K562 (cell line): Measurements from ENCODE around the gene ATP9B. TPM values are rescaled to one million over a fixed set of nuclear protein-coding genes. Genes with fewer than 3 reads are reported as not detected.

Experiments used
- ATAC-seq: fragments of 200-7000 bp; cut with Tn5 transposase; 3 replicates; pipeline ENCODE4 v1.9.1; 2020; ENCODE audit warnings: moderate library complexity
- BruUV-seq: library from RNA; stranded (reverse); fragments of 400-500 nt; replicated peaks from 2 replicates; lab custom pipeline; 2021; lab: Mats Ljungman, UMichigan
- CTCF ChIA-PET: fragments of 300-600 bp; formaldehyde crosslinking; extraction: SDS; loops from one replicate; lab custom pipeline; 2021; ENCODE audit warnings: low intra/inter-chr PET ratio; lab: Yijun Ruan, JAX
- POLR2A ChIA-PET: fragments of 300-600, 350-650 bp; sonication (Branson Sonifier 250); formaldehyde crosslinking; extraction: SDS; loops from one replicate; lab custom pipeline; 2021; ENCODE audit warnings: antibody characterized with exemption, inconsistent platforms; lab: Yijun Ruan, JAX
- DNase-seq, 4 experiments: peaks; one replicate each; pipeline versions ENCODE4 v3.0.0 to v3.0.0-alpha.2; 2011 to 2018; ENCODE audit warnings: low spot score in 3 of 4, mixed read lengths in 3 of 4; ENCODE audit errors: extremely low read depth in 1 of 4
- FAIRE-seq: peaks from 2 replicates; lab custom pipeline; 2011; peaks lifted over from hg19 to GRCh38; lab: Jason Lieb, UNC
- H2AFZ ChIP-seq: 2 replicates; pipeline ENCODE4 v1.6.0; 2011; ENCODE audit warnings: low read depth, low read length, control low read depth, inconsistent platforms
- H3K27ac ChIP-seq: fragments of 200-600 bp; 3 replicates; pipeline ENCODE4 v1.8.0; 2011; ENCODE audit warnings: low read depth, mild to moderate bottlenecking, control low read depth, inconsistent platforms, low read length, moderate library complexity, mixed read lengths; ENCODE audit errors: extremely low read depth
- H3K27me3 ChIP-seq, 2 experiments: fragments of 300-600 bp in 1 of 2; 2 replicates in 1 of 2; 3 replicates in 1 of 2; pipeline versions ENCODE4 v1.6.0 to v1.8.0; 2011; ENCODE audit warnings: inconsistent platforms in 2 of 2, low read length in 2 of 2, mild to moderate bottlenecking in 1 of 2, mixed read lengths in 1 of 2, moderate library complexity in 1 of 2; ENCODE audit not compliant: control insufficient read depth in 2 of 2, insufficient read depth in 2 of 2
- H3K36me3 ChIP-seq: fragments of 300-600 bp; 3 replicates; pipeline ENCODE4 v1.8.0; 2011; ENCODE audit warnings: mild to moderate bottlenecking, low read length, inconsistent platforms; ENCODE audit not compliant: control insufficient read depth, insufficient read depth
- H3K4me1 ChIP-seq, 2 experiments: fragments of 200-600 bp in 1 of 2; replicated peaks in 1 of 2; 2 replicates in 1 of 2; 3 replicates in 1 of 2; pipeline versions ENCODE4 v1.5.1 to v1.8.0; 2011; ENCODE audit warnings: inconsistent platforms in 2 of 2, low read length in 2 of 2, mild to moderate bottlenecking in 1 of 2, mixed read lengths in 1 of 2, moderate library complexity in 1 of 2; ENCODE audit not compliant: control insufficient read depth in 2 of 2, insufficient read depth in 2 of 2
- H3K4me2 ChIP-seq: 2 replicates; pipeline ENCODE4 v1.6.1; 2011; ENCODE audit warnings: low read length, control low read depth, inconsistent platforms, mixed read lengths; ENCODE audit not compliant: insufficient read depth
- H3K4me3 ChIP-seq: fragments of 200-600 bp; sonication (generic), shearing (Covaris generic); 2 replicates; pipeline ENCODE4 v1.5.1; 2016; ENCODE audit warnings: control low read depth, inconsistent platforms
- H3K79me2 ChIP-seq: fragments of 200-600 bp; 3 replicates; pipeline ENCODE4 v1.8.0; 2011; ENCODE audit warnings: low read length, inconsistent platforms; ENCODE audit not compliant: control insufficient read depth, insufficient read depth
- H3K9ac ChIP-seq, 2 experiments: 2 replicates each; pipeline versions ENCODE4 v1.6.0 to v1.6.1; 2011; ENCODE audit warnings: low read depth in 2 of 2, low read length in 2 of 2, control low read depth in 1 of 2, inconsistent platforms in 1 of 2, mild to moderate bottlenecking in 1 of 2, mixed read lengths in 1 of 2; ENCODE audit not compliant: insufficient read depth in 1 of 2
- H3K9me1 ChIP-seq: one replicate; pipeline ENCODE4 v1.6.0; 2011; ENCODE audit warnings: inconsistent platforms, mild to moderate bottlenecking, low read length, moderate library complexity; ENCODE audit not compliant: control insufficient read depth, insufficient read depth
- H3K9me3 ChIP-seq: replicated peaks from 2 replicates; pipeline ENCODE4 v1.5.1; 2011; ENCODE audit warnings: low read depth, low read length, inconsistent platforms; ENCODE audit not compliant: control insufficient read depth, insufficient read depth
- H4K20me1 ChIP-seq: replicated peaks from 2 replicates; pipeline ENCODE4 v1.6.1; 2011; ENCODE audit warnings: low read length, inconsistent platforms, mixed read lengths; ENCODE audit not compliant: control insufficient read depth, insufficient read depth
- CBX8 ChIP-seq: fragments of 200-600 bp; sonication (generic); IDR thresholded peaks from 2 replicates; pipeline ENCODE4 v1.6.1; 2012; ENCODE audit warnings: borderline replicate concordance, mixed run types, low read depth, mild to moderate bottlenecking, moderate library complexity, mixed read lengths, low read length, control low read depth, inconsistent platforms; ENCODE audit not compliant: poor library complexity, severe bottlenecking; ENCODE audit errors: extremely low read depth
- EGR1 ChIP-seq: fragments of 450-650 bp; conservative IDR thresholded peaks from 2 replicates; pipeline ENCODE4 v1.6.1; 2017; ENCODE audit warnings: mild to moderate bottlenecking
- IRF1 ChIP-seq: sonication (generic); formaldehyde crosslinking; IDR thresholded peaks from 2 replicates; pipeline ENCODE4 v1.8.0; 2022; ENCODE audit warnings: missing genetic modification reagents, mild to moderate bottlenecking, borderline replicate concordance
- MCM3 ChIP-seq: fragments of 450-650 bp; IDR thresholded peaks from 2 replicates; pipeline ENCODE4 v1.6.1; 2016
- MYNN ChIP-seq, 2 experiments: sonication (generic); formaldehyde crosslinking in 1 of 2; IDR thresholded peaks; 2 replicates each; pipeline versions ENCODE4 v1.5.0 to v1.6.1; 2016 to 2020; ENCODE audit warnings: antibody characterized with exemption in 1 of 2, missing genetic modification reagents in 1 of 2
- NFIC ChIP-seq: fragments of 450-650 bp; IDR thresholded peaks from 2 replicates; pipeline ENCODE4 v1.6.1; 2017; ENCODE audit warnings: mild to moderate bottlenecking, inconsistent platforms
- POLR2H ChIP-seq: IDR thresholded peaks from 2 replicates; pipeline ENCODE4 v1.6.1; 2016; ENCODE audit warnings: missing genetic modification characterization, low read depth, mild to moderate bottlenecking, control low read depth, missing compliant biosample characterization, moderate library complexity
- PRDM10 ChIP-seq: fragments of 450-650 bp; IDR thresholded peaks from 2 replicates; pipeline ENCODE4 v1.6.1; 2018; ENCODE audit not compliant: partially characterized antibody
- PREB ChIP-seq: sonication (generic); formaldehyde crosslinking; IDR thresholded peaks from 2 replicates; pipeline ENCODE4 v1.8.1; 2023; ENCODE audit warnings: mild to moderate bottlenecking, missing genetic modification reagents
- PTRF ChIP-seq: fragments of 450-650 bp; IDR thresholded peaks from 2 replicates; pipeline ENCODE4 v1.6.1; 2016; ENCODE audit warnings: mild to moderate bottlenecking, missing genetic modification characterization, missing compliant biosample characterization
- SMARCE1 ChIP-seq: fragments of 450-650 bp; IDR thresholded peaks from 2 replicates; pipeline ENCODE4 v1.7.1; 2016; ENCODE audit warnings: mild to moderate bottlenecking
- U2AF2 ChIP-seq: fragments of 200-400 bp; formaldehyde crosslinking; optimal IDR thresholded peaks from 2 replicates; pipeline ENCODE3; 2017; ENCODE audit warnings: low read depth, mild to moderate bottlenecking, low read length
- ZNF347 ChIP-seq: fragments of 450-650 bp; formaldehyde crosslinking; IDR thresholded peaks from 2 replicates; pipeline ENCODE4 v1.4.0; 2020; ENCODE audit warnings: low read depth, mild to moderate bottlenecking, moderate library complexity
- ZNF511 ChIP-seq: sonication (generic); formaldehyde crosslinking; IDR thresholded peaks from 2 replicates; pipeline ENCODE4 v1.8.0; 2022; ENCODE audit warnings: mild to moderate bottlenecking, missing genetic modification reagents
- ZNF551 ChIP-seq: fragments of 250-450 bp; sonication (Bioruptor Pico); IDR thresholded peaks from 2 replicates; pipeline ENCODE4 v1.5.0; 2021; ENCODE audit warnings: mild to moderate bottlenecking, moderate library complexity
- WGBS: fragments of 100-300 bp; shearing (Covaris generic); methylation state at CpG from one replicate; pipeline ENCODE4 v1.1.6; 2016; ENCODE audit warnings: low coverage, mixed read lengths; ENCODE audit not compliant: insufficient coverage; ENCODE audit errors: missing lambda C conversion rate; 5-methylcytosine and 5-hydroxymethylcytosine counted together
- in situ Hi-C: fragments of 300-500 bp; cut with MboI; formaldehyde crosslinking; loops from 4 replicates; pipeline ENCODE4 v1.15.0; 2018; ENCODE audit warnings: inconsistent platforms, mixed read lengths
- intact Hi-C: fragments of 100-400 bp; cut with micrococcal nuclease; formaldehyde crosslinking; loops from 2 replicates; pipeline ENCODE4 v1.14.2; 2022
- polyA plus RNA-seq, 8 experiments: library from polyadenylated mRNA; depleted of rRNA in 4 of 8; stranded (reverse) in 5 of 8; unstranded in 3 of 8; fragments of >200 nt; fragmentation: Nextera tagmentation in 2 of 8; fragmentation: Illumina TruSeq in 1 of 8; extraction: Ambion mirVana in 2 of 8; extraction: Trizol in 1 of 8; gene quantifications; 2 replicates each; pipeline versions ENCODE4 v1.2.1 to v1.2.3, GENCODE V29; 2011 to 2014; ENCODE audit warnings: inconsistent platforms in 1 of 8, missing spikeins in 1 of 8
- total RNA-seq, 7 experiments: library from RNA; depleted of rRNA in 6 of 7; stranded (reverse); fragments of >200 nt in 6 of 7; fragmentation: Illumina TruSeq in 2 of 7; extraction: Trizol in 2 of 7; gene quantifications; 2 replicates each; pipeline versions ENCODE4 v1.2.1 to v1.2.3, GENCODE V29; 2011 to 2021; ENCODE audit warnings: low replicate concordance in 1 of 7

Gene ATP9B
- total and polyA plus RNA-seq, 9 of the 15 experiments (the other 6 are each of a cell fraction or from before 2014, with no cell fraction given): 0.66 to 13.2 (median 7.9) TPM

GRCh38 chr18:79367480-79367879 is 298.3 kb downstream of the ATP9B start (continued):
- no peak for TF ChIP-seq PRDM10
- no peak for TF ChIP-seq POLR2H (tag)
- no peak for TF ChIP-seq ZNF347
- no peak for TF ChIP-seq PTRF
- TF ChIP-seq ZNF551 (CRISPR knock-in tag): no peak
- no peak for TF ChIP-seq ZNF511 (CRISPR knock-in tag)
- no peak for TF ChIP-seq MCM3

- in situ Hi-C loops (no loop called here), intact Hi-C loops (no loop called here)
- WGBS: 100% methylated on average over 1 of the region's 18 CpGs
- TF ChIP-seq U2AF2 (no peak), MYNN (IDR thresholded peaks at IDR 0.05) (no peak), MYNN (CRISPR knock-in tag; IDR thresholded peaks at IDR 0.05) (no peak), SMARCE1 (no peak), PREB (CRISPR knock-in tag) (no peak), EGR1 (no peak), NFIC (peak; percentile 28; the same call in 1 of the 2 replicates), IRF1 (CRISPR knock-in tag) (no peak), CBX8 (no peak)
- no peak for ATAC-seq
- Histone ChIP-seq H3K27me3 (no peaks in the 10 kb centered on the region), H3K4me2 (no peak overlapping the region), H4K20me1 (no peaks in the 10 kb centered on the region), H3K4me3 (no peak overlapping the region), H3K79me2 (no peaks in the 10 kb centered on the region), H3K4me1 (no peaks in the 10 kb centered on the region), H3K9me1 (no peaks in the 10 kb centered on the region), H3K36me3 (no peaks in the 10 kb centered on the region), H3K27ac (no peak overlapping the region), H3K9ac (no peak overlapping the region), H3K9me3 (no peaks in the 10 kb centered on the region), H2AFZ (no peak overlapping the region)
- no peak for FAIRE-seq
- ChIA-PET CTCF (no interaction called here), POLR2A (no interaction called here)
- no peak for DNase-seq
- no TSS peak for BruUV-seq
Measured at GRCh38 chr18:79367989-79368388, 298.8 kb downstream of the ATP9B start.
